ENCODE results near the gene BAIAP2L1.

The BAIAP2L1 gene

GRCh38 chr7:98257701-98258100 is 143.2 kb downstream of the BAIAP2L1 start:
- no peak for DNase-seq

- DNase-seq = no peak
Measured at GRCh38 chr7:98256431-98256830, 144.5 kb downstream of the BAIAP2L1 start.

GRCh38 chr7:98254951-98255610 is 145.8 kb downstream of the BAIAP2L1 start:
- DNase-seq = no peak

GRCh38 chr7:98254516-98254915 is 146.4 kb downstream of the BAIAP2L1 start:
- no peak for DNase-seq

- no peak for DNase-seq
Measured at GRCh38 chr7:98252425-98253054, 148.3 kb downstream of the BAIAP2L1 start.

- peak; percentile 48 to 57 for DNase-seq
Measured at GRCh38 chr7:98251601-98252424, 149.1 kb downstream of the BAIAP2L1 start, which contains the start of gene TECPR1. TECPR1 (minus strand) TSS chr7:98252232; CDS start chr7:98246146, 6,086 bp downstream.

GRCh38 chr7:98251231-98251600 is 149.7 kb downstream of the BAIAP2L1 start:
- DNase-seq = no peak

GRCh38 chr7:98250789-98251188 is 150.1 kb downstream of the BAIAP2L1 start:
- DNase-seq = no peak

- DNase-seq = no peak
Measured at GRCh38 chr7:98249106-98249505, 151.8 kb downstream of the BAIAP2L1 start.

- no peak for DNase-seq
Measured at GRCh38 chr7:98248156-98248555, 152.7 kb downstream of the BAIAP2L1 start.

- DNase-seq = no peak
Measured at GRCh38 chr7:98244871-98245270, 156.0 kb downstream of the BAIAP2L1 start.

GRCh38 chr7:98242934-98243333 is 158.0 kb downstream of the BAIAP2L1 start:
- DNase-seq = no peak

GRCh38 chr7:98242342-98242741 is 158.5 kb downstream of the BAIAP2L1 start:
- no peak for DNase-seq

- DNase-seq = no peak
Measured at GRCh38 chr7:98241674-98242241, 159.1 kb downstream of the BAIAP2L1 start.

Data from bone marrow (tissue), 2 donors.